A673 (cell line): ENCODE measurements around the gene MOV10. TPM values are rescaled to one million over a fixed set of nuclear protein-coding genes. Genes with fewer than 3 reads are reported as not detected.

ENCODE experiments used
- BruUV-seq: library from RNA; stranded (reverse); fragments of 400-500 nt; replicated peaks from 2 replicates; lab custom pipeline; 2021; lab: Mats Ljungman, UMichigan
- CTCF ChIA-PET: fragments of 300-600 bp; sonication (Branson Sonifier 250); formaldehyde crosslinking; loops from one replicate; lab custom pipeline; 2022; ENCODE audit warnings: antibody characterized with exemption; lab: Charles Lee
- POLR2A ChIA-PET: fragments of 300-600 bp; sonication (Branson Sonifier 250); formaldehyde crosslinking; loops from one replicate; lab custom pipeline; 2022; ENCODE audit warnings: antibody characterized with exemption; ENCODE audit not compliant: low non-redundant PET; lab: Charles Lee
- DNase-seq: peaks from one replicate; pipeline ENCODE4 v3.0.0-alpha.2; 2015; ENCODE audit warnings: low spot score
- H3K27ac ChIP-seq: fragments of 200-600 bp; sonication (generic); 2 replicates; pipeline ENCODE4 v1.5.1; 2016; ENCODE audit warnings: mixed run types, low read depth, mild to moderate bottlenecking, mixed read lengths, antibody characterized with exemption, low read length; ENCODE audit not compliant: poor library complexity, severe bottlenecking
- H3K27me3 ChIP-seq: fragments of 200-600 bp; sonication (generic); replicated peaks from 2 replicates; pipeline ENCODE4 v1.6.1; 2017; ENCODE audit warnings: mixed run types, low read depth, mild to moderate bottlenecking, mixed read lengths, antibody characterized with exemption, low read length; ENCODE audit not compliant: insufficient read depth, poor library complexity
- H3K36me3 ChIP-seq: fragments of 200-600 bp; sonication (generic); 2 replicates; pipeline ENCODE4 v1.6.1; 2016; ENCODE audit warnings: mixed run types, mild to moderate bottlenecking, mixed read lengths, antibody characterized with exemption, low read length; ENCODE audit not compliant: insufficient read depth, poor library complexity, severe bottlenecking
- H3K4me1 ChIP-seq: fragments of 200-600 bp; sonication (generic); 2 replicates; pipeline ENCODE4 v1.6.1; 2017; ENCODE audit warnings: mixed run types, mild to moderate bottlenecking, mixed read lengths, antibody characterized with exemption, low read length; ENCODE audit not compliant: insufficient read depth, poor library complexity, severe bottlenecking
- H3K4me3 ChIP-seq: fragments of 200-600 bp; sonication (generic); 2 replicates; pipeline ENCODE4 v1.5.1; 2016; ENCODE audit warnings: low read depth, mixed run types, mild to moderate bottlenecking, mixed read lengths, low read length; ENCODE audit not compliant: poor library complexity, severe bottlenecking
- H3K9me3 ChIP-seq: fragments of 200-600 bp; sonication (generic); 2 replicates; pipeline ENCODE4 v1.6.1; 2016; ENCODE audit warnings: mixed run types, low read depth, mild to moderate bottlenecking, mixed read lengths, antibody characterized with exemption, low read length; ENCODE audit not compliant: poor library complexity, severe bottlenecking
- EZH2 ChIP-seq: fragments of 200-600 bp; sonication (generic); IDR thresholded peaks from 2 replicates; pipeline ENCODE4 v1.6.1; 2017; ENCODE audit warnings: borderline replicate concordance, low read depth, mild to moderate bottlenecking, mixed read lengths, antibody characterized with exemption, low read length; ENCODE audit not compliant: poor library complexity, severe bottlenecking
- intact Hi-C: fragments of 100-400 bp; cut with micrococcal nuclease; formaldehyde crosslinking; loops from one replicate; pipeline ENCODE4 v1.10.0; 2022; ENCODE audit not compliant: unreplicated experiment
- total RNA-seq: library from RNA; stranded (reverse); gene quantifications from 2 replicates; pipeline ENCODE4 v1.2.3, GENCODE V29; 2021
- TF ChIP-seq, protein P1 (sequence below): fragments of 300-800, 200-600 bp; sonication (generic); conservative IDR thresholded peaks from 2 replicates; pipeline ENCODE4 v1.5.1; 2017; ENCODE audit warnings: low read depth, mild to moderate bottlenecking, antibody characterized with exemption, low read length, moderate library complexity, mixed read lengths

The MOV10 gene
- total RNA-seq, 1 experiment from 2014 or later: 87.1 TPM

DNA sequence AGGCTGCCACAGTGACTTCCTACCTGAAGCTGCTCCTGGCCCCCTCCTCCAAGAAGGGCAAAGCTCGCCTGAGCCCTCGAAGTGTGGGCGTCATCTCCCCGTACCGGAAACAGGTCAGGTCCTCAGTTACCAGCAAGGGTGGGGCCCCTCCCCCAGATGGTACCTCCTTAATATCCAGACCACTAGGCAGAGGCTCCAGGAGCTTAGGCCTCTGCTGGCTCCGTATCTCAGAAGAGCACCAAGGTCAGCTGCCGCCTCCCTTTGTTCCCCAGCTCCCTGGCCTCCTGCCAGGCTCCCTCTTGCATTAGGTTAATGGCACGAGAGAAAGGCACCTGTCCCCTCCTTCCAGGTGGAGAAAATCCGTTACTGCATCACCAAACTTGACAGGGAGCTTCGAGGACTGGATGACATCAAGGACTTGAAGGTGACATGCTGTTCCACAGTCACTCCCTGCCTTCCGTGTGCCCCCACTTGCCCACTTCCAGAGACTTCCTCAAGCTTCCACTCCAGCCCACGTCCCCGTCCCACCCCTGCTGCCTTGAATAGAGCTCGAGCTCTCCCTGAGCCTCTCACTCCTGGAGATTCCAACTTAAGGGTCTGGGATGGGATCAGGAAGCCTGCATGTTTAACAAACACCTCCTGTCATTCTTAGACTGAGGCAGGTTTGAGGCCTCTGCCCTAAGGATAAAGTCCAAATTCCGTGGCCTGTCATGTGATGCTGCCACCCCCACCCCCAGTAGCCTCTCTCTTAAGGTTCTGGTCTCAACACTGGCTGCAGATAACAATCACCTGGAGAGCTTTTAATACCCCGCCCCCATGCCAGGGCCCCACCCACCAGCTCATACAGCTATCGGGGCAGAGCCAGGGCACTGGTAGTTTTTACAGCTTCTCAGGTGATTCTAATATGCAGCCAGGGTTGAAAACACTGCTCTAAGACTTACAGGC lies 24.2 kb downstream of the MOV10 start:
- ChIA-PET POLR2A (no interaction called here), CTCF (interaction anchor here (0.6 to 0.8 kb wide), 2 partner anchors 18 to 329 kb away, joined by 4 read pairs; no protein-coding TSS in a partner anchor)
- peaks cover 55% of the 10 kb centered on the region for H3K36me3 ChIP-seq
- intact Hi-C loops: no loop called here
- DNase-seq: no peak
- peaks cover 20% of the 10 kb centered on the region for H3K4me1 ChIP-seq
- H3K27ac ChIP-seq: no peak overlapping the region
- H3K4me3 ChIP-seq: no peak overlapping the region
- BruUV-seq: no TSS peak
- TF ChIP-seq, protein P1, sequence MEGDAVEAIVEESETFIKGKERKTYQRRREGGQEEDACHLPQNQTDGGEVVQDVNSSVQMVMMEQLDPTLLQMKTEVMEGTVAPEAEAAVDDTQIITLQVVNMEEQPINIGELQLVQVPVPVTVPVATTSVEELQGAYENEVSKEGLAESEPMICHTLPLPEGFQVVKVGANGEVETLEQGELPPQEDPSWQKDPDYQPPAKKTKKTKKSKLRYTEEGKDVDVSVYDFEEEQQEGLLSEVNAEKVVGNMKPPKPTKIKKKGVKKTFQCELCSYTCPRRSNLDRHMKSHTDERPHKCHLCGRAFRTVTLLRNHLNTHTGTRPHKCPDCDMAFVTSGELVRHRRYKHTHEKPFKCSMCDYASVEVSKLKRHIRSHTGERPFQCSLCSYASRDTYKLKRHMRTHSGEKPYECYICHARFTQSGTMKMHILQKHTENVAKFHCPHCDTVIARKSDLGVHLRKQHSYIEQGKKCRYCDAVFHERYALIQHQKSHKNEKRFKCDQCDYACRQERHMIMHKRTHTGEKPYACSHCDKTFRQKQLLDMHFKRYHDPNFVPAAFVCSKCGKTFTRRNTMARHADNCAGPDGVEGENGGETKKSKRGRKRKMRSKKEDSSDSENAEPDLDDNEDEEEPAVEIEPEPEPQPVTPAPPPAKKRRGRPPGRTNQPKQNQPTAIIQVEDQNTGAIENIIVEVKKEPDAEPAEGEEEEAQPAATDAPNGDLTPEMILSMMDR: no peak
- TF ChIP-seq EZH2: no peak
- H3K9me3 ChIP-seq: no peaks in the 10 kb centered on the region
- no peaks in the 10 kb centered on the region for H3K27me3 ChIP-seq

DNA sequence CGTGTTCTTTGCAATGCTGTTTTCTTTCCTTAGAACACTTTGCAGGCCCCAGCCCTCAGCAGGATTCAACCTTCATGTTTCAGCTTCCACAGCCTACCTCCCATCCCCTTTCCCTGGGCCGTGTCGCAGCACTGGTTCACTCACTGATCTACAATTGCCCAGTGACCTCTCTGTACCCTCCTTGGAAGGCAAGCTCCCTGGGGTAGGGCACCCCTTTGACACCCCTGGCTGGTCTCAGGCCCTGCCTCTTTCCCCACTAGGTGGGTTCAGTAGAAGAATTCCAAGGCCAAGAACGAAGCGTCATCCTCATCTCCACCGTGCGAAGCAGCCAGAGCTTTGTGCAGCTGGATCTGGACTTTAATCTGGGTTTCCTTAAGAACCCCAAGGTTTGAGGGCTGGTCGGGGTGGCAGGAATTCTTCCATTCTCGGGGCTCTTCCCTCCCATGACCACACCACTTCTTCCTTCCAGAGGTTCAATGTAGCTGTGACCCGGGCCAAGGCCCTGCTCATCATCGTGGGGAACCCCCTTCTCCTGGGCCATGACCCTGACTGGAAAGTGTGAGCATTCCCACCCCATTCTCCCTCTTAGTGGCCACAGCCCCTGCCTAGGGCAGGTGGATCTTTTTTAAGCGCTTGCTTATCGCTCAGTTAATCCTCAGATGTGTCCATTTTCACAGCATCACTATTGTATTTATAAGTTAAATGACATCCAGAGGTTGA lies 25.1 kb downstream of the MOV10 start:
- ChIA-PET CTCF (interaction anchor here (0.6 to 1.2 kb wide), 3 partner anchors 17 to 330 kb away, joined by 3 to 4 read pairs (median 4); no protein-coding TSS in a partner anchor), POLR2A (no interaction called here)
- Histone ChIP-seq H3K4me1 (peaks cover 27% of the 10 kb centered on the region), H3K27me3 (no peaks in the 10 kb centered on the region), H3K27ac (peak overlapping the region; percentile 78), H3K36me3 (peaks cover 48% of the 10 kb centered on the region), H3K9me3 (no peaks in the 10 kb centered on the region), H3K4me3 (no peak overlapping the region)
- DNase-seq: no peak
- intact Hi-C loops: no loop called here
- no peak for TF ChIP-seq EZH2
- TF ChIP-seq, protein P1: no peak
- no TSS peak for BruUV-seq

DNA sequence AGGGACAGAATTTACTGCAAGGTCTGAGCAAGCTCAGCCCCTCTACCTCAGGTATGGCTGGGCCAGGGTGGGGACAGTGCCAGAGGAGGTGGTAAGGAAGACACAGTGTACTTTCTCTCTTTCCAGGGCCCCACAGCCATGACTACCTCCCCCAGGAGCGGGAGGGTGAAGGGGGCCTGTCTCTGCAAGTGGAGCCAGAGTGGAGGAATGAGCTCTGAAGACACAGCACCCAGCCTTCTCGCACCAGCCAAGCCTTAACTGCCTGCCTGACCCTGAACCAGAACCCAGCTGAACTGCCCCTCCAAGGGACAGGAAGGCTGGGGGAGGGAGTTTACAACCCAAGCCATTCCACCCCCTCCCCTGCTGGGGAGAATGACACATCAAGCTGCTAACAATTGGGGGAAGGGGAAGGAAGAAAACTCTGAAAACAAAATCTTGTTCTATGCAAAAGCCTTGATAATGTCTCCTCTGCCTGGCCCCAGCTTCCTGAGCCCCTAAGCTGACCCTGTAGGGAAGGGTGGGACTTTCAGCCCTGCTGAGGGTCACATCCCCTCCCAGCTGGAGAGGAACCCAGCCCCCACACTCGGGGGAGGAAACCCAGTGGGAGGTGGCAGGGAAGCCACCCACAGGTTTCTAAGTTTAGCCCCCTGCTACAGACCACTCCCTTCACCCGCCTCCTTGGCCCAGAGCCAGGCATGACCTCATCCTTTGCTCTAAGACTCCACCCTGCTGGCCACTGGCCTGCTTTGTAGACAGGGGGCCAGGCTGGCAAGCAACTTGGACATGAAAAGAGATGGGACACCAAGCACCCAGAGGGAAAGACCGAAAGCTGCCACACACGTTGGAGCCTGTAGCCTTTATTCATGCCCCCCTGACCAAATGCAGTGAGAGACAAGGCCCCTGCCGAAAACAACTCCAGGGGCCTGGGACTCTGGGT lies 26.1 kb downstream of the MOV10 start:
- Histone ChIP-seq H3K36me3 (peaks cover 43% of the 10 kb centered on the region), H3K4me1 (peaks cover 36% of the 10 kb centered on the region), H3K9me3 (no peaks in the 10 kb centered on the region), H3K27ac (peak overlapping the region; percentile 78), H3K4me3 (no peak overlapping the region), H3K27me3 (no peaks in the 10 kb centered on the region)
- no TSS peak for BruUV-seq
- peak; percentile 94 for DNase-seq
- ChIA-PET CTCF (interaction anchor here (0.5 to 1.2 kb wide), 2 partner anchors 290 to 310 kb away, joined by 3 read pairs; no protein-coding TSS in a partner anchor), POLR2A (interaction anchor here (0.5 kb wide), 1 partner anchor 217 kb away, joined by 10 read pairs; no protein-coding TSS in a partner anchor)
- no peak for TF ChIP-seq EZH2
- TF ChIP-seq, protein P1: no peak
- intact Hi-C loops: no loop called here
